Ishikawa (cell line): ENCODE data around the gene ZNF469.

Experiments used
- CEBPB ChIP-seq: IDR thresholded peaks from 2 replicates; pipeline ENCODE4 v1.6.1; 2012
- CREB1 ChIP-seq: IDR thresholded peaks from 2 replicates; pipeline ENCODE4 v1.6.1; 2012; ENCODE audit warnings: low read depth
- EGR1 ChIP-seq: IDR thresholded peaks from 2 replicates; pipeline ENCODE4 v1.6.1; 2012
- EP300 ChIP-seq: IDR thresholded peaks from 2 replicates; pipeline ENCODE4 v1.6.1; 2012; ENCODE audit warnings: borderline replicate concordance
- FOXM1 ChIP-seq: IDR thresholded peaks from 2 replicates; pipeline ENCODE4 v1.6.1; 2012; ENCODE audit warnings: low read depth, borderline replicate concordance
- NFIC ChIP-seq: IDR thresholded peaks from 2 replicates; pipeline ENCODE4 v1.6.1; 2012
- RAD21 ChIP-seq: IDR thresholded peaks from 2 replicates; pipeline ENCODE4 v1.6.1; 2012; ENCODE audit warnings: low read depth
- TAF1 ChIP-seq: IDR thresholded peaks from 2 replicates; pipeline ENCODE4 v1.6.1; 2012; ENCODE audit warnings: low read depth, mild to moderate bottlenecking
- TCF12 ChIP-seq: IDR thresholded peaks from 2 replicates; pipeline ENCODE4 v1.6.1; 2012; ENCODE audit warnings: low read depth
- TEAD4 ChIP-seq: IDR thresholded peaks from 2 replicates; pipeline ENCODE4 v1.6.1; 2012
- YY1 ChIP-seq: IDR thresholded peaks from 2 replicates; pipeline ENCODE4 v1.6.1; 2012; ENCODE audit warnings: low read depth
- ZBTB7A ChIP-seq: IDR thresholded peaks from 2 replicates; pipeline ENCODE4 v1.6.1; 2012; ENCODE audit warnings: low read depth
- TF ChIP-seq, protein P1 (sequence below): IDR thresholded peaks from 2 replicates; pipeline ENCODE4 v1.6.1; 2012
- TF ChIP-seq, protein P2 (sequence below): IDR thresholded peaks from 2 replicates; pipeline ENCODE4 v1.6.1; 2012
- TF ChIP-seq, protein P3 (sequence below): IDR thresholded peaks from 2 replicates; pipeline ENCODE4 v1.6.1; 2012; ENCODE audit warnings: low read depth, mild to moderate bottlenecking

Gene ZNF469

DNA sequence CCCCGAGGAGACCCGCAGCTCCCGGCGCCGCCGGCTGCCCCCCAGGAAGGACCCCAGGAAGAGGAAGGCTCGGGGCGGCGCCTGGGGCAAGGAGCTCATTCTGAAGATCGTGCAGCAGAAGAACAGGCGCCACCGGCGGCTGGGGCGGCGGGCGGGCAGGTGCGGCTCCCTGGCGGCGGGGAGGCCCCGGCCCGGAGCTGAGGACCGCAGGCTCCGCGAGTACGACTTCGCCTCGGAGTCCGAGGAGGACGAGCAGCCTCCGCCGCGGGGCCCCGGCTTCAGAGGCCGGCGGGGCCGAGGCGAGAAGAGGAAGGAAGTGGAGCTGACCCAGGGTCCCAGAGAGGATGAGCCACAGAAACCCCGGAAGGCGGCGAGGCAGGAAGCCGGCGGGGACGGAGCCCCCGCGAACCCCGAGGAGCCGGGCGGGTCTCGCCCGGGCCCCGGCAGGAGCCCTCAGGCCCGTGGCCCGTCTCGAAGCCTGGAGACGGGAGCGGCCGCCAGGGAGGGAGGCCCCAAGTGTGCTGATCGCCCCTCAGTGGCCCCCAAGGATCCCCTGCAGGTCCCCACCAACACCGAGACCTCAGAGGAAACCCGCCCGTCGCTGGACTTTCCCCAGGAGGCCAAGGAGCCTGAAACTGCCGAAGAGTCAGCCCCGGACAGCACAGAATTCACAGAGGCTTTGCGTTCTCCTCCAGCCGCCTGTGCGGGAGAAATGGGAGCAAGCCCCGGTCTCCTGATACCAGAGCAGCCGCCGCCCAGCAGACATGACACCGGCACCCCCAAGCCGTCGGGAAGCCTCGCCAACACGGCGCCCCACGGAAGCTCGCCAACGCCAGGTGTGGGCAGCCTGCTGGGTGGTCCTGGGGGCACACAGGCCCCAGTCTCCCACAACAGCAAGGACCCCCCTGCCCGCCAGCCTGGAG lies 48.0 kb downstream of the ZNF469 start:
- 0 out of 2 replicates have a peak, but pooled peaks have one; percentile 11 for TF ChIP-seq ZBTB7A
- TF ChIP-seq EGR1, result no peak
- no peak for TF ChIP-seq NFIC
- no peak for TF ChIP-seq YY1
- TF ChIP-seq, protein P1, sequence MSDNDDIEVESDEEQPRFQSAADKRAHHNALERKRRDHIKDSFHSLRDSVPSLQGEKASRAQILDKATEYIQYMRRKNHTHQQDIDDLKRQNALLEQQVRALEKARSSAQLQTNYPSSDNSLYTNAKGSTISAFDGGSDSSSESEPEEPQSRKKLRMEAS, result no peak
- TF ChIP-seq, protein P2, sequence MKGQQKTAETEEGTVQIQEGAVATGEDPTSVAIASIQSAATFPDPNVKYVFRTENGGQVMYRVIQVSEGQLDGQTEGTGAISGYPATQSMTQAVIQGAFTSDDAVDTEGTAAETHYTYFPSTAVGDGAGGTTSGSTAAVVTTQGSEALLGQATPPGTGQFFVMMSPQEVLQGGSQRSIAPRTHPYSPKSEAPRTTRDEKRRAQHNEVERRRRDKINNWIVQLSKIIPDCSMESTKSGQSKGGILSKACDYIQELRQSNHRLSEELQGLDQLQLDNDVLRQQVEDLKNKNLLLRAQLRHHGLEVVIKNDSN, result no peak
- TF ChIP-seq TEAD4, result no peak

DNA sequence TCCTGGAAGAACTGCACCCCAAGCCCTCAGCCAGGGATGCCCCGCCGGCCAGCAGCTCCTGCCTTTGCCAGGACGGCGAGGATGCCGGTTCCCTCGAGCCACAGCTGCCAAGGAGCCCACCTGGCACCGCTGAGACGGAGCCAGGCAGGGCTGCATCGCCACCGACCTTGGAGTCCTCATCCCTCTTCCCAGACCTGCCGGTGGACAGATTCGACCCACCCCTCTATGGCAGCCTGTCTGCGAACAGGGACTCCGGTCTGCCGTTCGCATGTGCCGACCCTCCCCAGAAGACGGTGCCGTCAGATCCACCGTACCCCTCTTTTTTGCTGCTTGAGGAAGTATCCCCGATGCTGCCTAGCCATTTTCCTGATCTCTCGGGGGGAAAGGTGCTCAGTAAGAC lies 48.9 kb downstream of the ZNF469 start:
- TF ChIP-seq TCF12, result no peak
- TF ChIP-seq RAD21, result no peak
- TF ChIP-seq, protein P3, sequence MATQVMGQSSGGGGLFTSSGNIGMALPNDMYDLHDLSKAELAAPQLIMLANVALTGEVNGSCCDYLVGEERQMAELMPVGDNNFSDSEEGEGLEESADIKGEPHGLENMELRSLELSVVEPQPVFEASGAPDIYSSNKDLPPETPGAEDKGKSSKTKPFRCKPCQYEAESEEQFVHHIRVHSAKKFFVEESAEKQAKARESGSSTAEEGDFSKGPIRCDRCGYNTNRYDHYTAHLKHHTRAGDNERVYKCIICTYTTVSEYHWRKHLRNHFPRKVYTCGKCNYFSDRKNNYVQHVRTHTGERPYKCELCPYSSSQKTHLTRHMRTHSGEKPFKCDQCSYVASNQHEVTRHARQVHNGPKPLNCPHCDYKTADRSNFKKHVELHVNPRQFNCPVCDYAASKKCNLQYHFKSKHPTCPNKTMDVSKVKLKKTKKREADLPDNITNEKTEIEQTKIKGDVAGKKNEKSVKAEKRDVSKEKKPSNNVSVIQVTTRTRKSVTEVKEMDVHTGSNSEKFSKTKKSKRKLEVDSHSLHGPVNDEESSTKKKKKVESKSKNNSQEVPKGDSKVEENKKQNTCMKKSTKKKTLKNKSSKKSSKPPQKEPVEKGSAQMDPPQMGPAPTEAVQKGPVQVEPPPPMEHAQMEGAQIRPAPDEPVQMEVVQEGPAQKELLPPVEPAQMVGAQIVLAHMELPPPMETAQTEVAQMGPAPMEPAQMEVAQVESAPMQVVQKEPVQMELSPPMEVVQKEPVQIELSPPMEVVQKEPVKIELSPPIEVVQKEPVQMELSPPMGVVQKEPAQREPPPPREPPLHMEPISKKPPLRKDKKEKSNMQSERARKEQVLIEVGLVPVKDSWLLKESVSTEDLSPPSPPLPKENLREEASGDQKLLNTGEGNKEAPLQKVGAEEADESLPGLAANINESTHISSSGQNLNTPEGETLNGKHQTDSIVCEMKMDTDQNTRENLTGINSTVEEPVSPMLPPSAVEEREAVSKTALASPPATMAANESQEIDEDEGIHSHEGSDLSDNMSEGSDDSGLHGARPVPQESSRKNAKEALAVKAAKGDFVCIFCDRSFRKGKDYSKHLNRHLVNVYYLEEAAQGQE, result no peak
- TF ChIP-seq EP300, result no peak
- TF ChIP-seq, protein P1, result no peak
- TF ChIP-seq, protein P2, result no peak
- TF ChIP-seq NFIC, result no peak
- TF ChIP-seq EGR1, result no peak
- TF ChIP-seq ZBTB7A, result no peak
- no peak for TF ChIP-seq FOXM1
- no peak for TF ChIP-seq TEAD4
- no peak for TF ChIP-seq TAF1
- no peak for TF ChIP-seq CREB1
- TF ChIP-seq YY1, result no peak
- no peak for TF ChIP-seq CEBPB

DNA sequence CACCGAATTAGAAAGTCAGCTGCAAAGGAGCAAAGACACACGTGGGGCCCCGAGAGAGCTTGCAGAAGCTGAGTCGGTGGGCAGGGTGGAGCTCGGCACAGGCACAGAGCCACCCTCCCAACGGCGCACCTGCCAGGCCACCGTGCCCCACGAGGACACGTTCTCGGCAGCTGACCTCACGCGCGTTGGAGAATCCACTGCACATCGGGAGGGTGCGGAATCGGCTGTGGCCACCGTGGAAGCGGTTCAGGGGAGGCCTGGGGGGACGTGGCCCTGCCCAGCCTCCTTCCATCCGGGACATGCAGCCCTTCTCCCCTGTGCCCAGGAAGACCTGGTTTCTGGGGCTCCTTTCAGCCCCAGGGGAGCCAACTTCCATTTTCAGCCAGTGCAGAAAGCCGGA lies 49.4 kb downstream of the ZNF469 start:
- TF ChIP-seq FOXM1, result no peak
